Subcutaneous preadipocyte (primary cell): ENCODE results near the gene COL6A6. TPM values are rescaled to one million over a fixed set of nuclear protein-coding genes. Genes with fewer than 3 reads are reported as not detected.

ENCODE experiments used
- total RNA-seq: library from RNA; depleted of rRNA; stranded (reverse); fragments of >200 nt; gene quantifications from 2 replicates; pipeline ENCODE4 v1.2.3, GENCODE V29; 2012

COL6A6 gene
- total RNA-seq, result under 0.01 and 0.20 TPM in 2 replicates

GRCh38 chr3:130516645-130517512 is at the start of gene COL6A6:
Gene COL6A6, plus strand, starts transcription at chr3:130517177. Its CDS starts 43,188 bp downstream, at chr3:130560365.

Other genes starting within 250 kb of the COL6A6 start
- gene COL6A5, start 171.5 kb upstream of the COL6A6 start, total RNA-seq, result not detected in 2 replicates
- 33.4 and 44.6 TPM in 2 replicates for gene PIK3R4, start 229.7 kb downstream of the COL6A6 start, total RNA-seq